Activated CD8-positive, alpha-beta memory T cell treated with anti-CD3 and anti-CD28 coated beads for 48 hours (primary cell): ENCODE results near the gene CEP20.

Experiments
- DNase-seq, 3 experiments: peaks; one replicate each; pipeline ENCODE4 v3.0.0-alpha.2; 2020; ENCODE audit warnings: low read depth in 2 of 3, low spot score in 2 of 3

The CEP20 gene

GRCh38 chr16:15898654-15899053 is 10.3 kb upstream of the CEP20 start:
- no peak for DNase-seq

DNA sequence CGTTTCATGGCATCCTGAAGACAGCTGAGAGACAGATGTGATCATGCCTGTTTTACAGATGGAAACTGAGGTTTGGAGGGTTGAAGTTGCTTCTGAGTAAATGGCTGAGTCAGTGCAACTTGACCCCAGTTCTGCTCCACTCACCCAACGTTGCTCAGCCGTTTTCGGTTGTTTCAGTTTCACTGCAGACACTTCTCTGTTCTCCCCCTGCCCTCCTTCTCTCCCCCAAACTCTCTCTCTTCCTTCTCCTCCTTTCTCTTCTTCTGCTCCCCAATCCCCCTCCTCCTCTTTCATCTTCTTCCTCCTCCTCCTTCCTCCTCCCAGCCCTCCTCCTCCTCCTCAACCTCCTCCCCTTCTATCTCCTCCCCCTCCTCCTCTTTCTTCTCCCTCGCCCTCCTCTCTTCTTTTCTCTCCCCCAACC is 9.4 kb upstream of the CEP20 start:
- peak in 1 of 3 experiments; percentile 19 for DNase-seq

- DNase-seq, result no peak
These were observed 8.8 kb upstream of the CEP20 start for GRCh38 chr16:15897121-15897780.

- DNase-seq, result no peak
These were observed 6.4 kb upstream of the CEP20 start for GRCh38 chr16:15894571-15895374.

- DNase-seq, result no peak
These were observed 3.1 kb upstream of the CEP20 start for GRCh38 chr16:15891508-15891907.

GRCh38 chr16:15887283-15887682 is 1.1 kb downstream of the CEP20 start:
- no peak for DNase-seq

DNA sequence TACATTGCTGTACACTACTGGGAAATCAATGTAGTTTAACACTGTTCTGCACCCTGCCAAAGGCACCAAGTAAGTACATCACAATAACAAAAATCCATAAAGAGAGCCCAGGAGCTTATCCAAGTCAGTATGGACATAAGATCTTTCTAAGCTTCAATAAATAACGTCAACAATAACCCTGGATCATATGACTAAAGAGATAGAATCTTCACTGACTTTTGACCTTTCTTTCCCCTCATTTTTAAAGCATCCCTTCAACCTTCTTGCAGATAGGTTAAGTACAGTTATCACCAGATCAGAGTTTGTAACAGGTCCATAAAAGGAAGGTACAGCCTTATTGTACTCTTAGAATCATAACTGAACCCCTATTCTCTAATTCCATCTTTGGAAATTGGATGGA is 2.3 kb downstream of the CEP20 start:
- DNase-seq, result no peak

GRCh38 chr16:15885560-15886001 is 2.8 kb downstream of the CEP20 start:
- DNase-seq, result no peak

GRCh38 chr16:15882563-15882962 is 5.8 kb downstream of the CEP20 start:
- DNase-seq, result no peak

GRCh38 chr16:15881794-15882379 is 6.5 kb downstream of the CEP20 start:
- no peak for DNase-seq

DNA sequence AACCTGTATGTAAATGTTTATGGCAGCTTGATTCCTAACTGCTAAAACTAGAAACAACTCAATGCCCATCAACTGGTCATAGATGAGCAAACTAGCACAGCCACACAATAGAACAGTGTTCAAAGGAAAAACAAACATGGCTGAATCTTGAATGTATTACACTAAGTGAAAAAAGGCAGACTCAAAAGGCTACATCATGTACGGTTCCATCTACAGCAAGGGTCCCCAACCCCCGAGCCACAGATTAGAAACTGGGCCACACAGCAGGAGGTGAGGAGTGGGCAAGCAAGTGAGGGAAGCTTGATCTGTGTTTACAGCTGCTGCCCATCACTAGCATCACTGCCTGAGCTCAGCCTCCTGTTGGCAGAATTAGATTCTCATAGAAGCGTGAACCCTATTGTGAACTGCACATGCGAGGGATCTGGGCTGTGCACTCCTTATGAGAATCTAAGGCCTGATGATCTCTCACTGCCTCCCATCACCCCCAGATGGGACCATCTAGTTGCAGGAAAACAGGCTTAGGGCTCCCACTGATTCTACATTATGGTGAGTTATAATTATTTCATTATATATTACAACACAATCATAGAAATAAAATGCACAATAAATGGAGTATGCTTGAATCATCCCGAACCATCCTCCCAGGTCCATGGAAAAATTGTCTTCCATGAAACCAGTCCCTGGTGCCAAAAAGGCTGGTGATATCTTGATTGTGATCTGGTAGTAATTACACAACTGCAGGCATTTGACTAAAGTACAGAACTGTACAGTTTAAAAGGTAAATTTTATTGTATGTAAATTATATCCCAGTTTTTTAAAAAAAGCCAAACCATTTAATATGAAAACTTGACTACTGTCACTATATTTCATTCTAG is 7.7 kb downstream of the CEP20 start:
- no peak for DNase-seq

- DNase-seq, result no peak
These were observed 9.1 kb downstream of the CEP20 start for GRCh38 chr16:15879255-15879811.

- no peak for DNase-seq
These were observed 11.9 kb downstream of the CEP20 start for GRCh38 chr16:15876503-15876902.

- DNase-seq, result no peak
These were observed 13.6 kb downstream of the CEP20 start for GRCh38 chr16:15874745-15875314.

DNA sequence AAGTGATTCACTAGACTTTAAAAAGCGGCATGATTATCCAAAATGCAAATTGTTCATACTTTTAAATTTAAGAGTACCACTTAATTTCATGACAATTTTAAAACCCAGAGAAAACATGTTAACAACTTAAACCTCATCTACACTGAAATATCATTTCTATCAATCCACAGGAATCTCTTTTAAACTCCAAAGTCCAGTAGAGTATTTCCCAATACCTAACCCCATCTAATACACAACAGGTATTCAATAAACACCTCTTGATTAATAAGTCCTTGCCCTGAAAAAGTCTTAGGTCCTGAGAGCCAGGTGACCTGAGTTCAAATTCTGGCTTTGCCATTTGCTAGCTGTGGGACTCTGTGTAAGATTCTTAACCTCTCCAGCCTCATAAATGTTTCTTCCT is 14.7 kb downstream of the CEP20 start:
- no peak for DNase-seq

GRCh38 chr16:15873301-15873700 is 15.1 kb downstream of the CEP20 start:
- DNase-seq, result no peak

DNA sequence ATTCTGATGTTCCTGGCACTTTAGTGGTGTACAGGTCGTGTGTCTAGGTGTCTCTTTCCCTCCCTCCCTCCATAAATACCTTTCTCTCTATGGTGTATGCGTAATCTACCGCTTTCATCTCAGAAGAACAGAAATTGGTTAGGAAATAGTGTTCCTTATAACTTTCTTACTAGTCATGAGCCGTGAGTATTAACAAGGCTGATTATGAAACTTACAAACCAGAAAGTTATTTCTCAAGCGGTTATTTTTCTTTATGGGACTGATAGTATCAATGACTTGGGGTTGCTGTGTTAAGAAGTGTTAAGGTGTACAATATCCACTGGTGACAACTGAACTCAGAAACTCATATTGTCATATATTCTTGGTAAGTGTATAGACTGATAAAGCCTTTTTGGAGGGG is 18.4 kb downstream of the CEP20 start:
- DNase-seq, result no peak

DNA sequence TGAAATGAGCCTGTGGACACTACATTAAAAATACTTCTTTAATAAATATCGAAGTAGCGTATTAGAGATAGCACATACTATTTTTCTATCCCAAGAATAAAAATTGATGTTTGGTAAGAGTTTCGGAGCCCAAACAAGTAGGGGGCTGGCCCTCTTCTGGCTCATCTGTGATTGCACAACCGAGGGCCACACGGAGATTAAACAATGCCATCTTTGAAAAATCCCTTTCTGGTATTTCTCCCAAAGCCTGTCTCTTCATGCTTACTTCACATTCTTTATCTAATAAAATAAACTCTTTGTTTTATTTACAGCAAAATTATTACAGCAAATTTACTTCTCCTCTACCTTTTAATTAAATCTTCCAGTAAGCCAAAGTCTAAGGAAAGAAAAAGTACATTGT is 22.0 kb downstream of the CEP20 start:
- DNase-seq, result no peak

- no peak for DNase-seq
These were observed 22.7 kb downstream of the CEP20 start for GRCh38 chr16:15865742-15866141.

- no peak for DNase-seq
These were observed 23.5 kb downstream of the CEP20 start for GRCh38 chr16:15864939-15865338.

DNA sequence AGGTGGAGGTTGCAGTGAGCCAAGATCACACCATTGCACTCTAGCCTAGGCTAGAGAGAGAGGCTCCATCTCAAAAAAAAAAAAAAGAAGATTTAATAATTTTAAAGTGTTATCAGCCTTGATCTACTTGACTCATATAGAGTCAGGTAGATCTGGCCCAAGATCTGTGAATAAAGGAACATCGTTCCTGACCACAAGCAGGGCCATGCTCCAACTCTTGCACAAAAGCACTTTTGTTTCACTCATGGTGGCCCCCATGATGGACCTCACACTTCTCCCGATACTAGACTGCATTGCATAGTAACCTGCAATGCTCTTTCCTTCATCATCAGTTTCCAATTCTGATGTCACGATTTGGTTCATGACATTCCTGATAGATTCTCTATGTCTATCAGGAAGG is 26.4 kb downstream of the CEP20 start:
- no peak for DNase-seq
